Measurements from ENCODE around the gene SNX33.
"Not testable (repeated sequence)": the region's sequence is repeated elsewhere in the genome, so short reads cannot be mapped to it uniquely, and the experiment has no call there.

Gene SNX33

DNA sequence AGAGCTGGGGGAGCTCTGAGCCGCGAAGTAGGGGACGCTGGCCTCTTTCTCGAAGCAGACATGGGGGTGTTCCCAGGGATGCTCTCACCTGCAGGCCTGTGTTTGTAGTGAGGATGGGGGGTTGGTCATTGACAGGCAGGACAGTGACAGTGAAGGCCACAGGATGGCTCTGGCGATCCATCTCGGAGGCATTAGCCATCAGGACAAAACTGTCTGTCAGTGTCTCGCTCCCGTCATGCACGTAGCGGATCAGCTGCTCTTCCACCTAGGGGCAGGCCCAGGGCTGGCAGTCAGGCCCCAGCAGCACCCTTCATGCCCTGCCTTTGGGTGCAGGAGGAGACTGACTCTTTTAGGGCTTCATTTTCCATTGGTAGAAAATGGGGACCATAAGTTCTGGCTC is 36.9 kb downstream of the SNX33 start:
- DNase-seq = no peak

DNA sequence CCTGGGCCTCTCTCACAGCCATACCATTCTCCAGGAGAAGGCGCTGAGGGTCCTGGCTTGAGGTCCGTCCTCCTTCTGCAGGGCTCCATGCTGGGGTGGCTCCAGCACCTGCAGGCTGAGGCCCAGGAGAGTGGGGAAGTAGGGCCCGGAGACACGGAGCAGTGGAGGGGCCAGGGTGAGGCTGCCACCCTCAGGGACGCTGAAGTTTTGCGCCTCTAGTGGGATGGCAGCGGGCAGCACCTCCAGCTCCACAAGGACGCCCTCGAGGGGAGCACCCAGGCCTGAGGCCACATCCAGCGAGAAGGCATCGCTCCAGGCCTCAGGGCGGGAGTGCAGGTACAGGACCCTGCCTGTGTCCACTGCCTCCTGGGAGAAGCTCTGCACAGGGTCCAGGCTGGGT is 37.5 kb downstream of the SNX33 start:
- no peak for DNase-seq

DNA sequence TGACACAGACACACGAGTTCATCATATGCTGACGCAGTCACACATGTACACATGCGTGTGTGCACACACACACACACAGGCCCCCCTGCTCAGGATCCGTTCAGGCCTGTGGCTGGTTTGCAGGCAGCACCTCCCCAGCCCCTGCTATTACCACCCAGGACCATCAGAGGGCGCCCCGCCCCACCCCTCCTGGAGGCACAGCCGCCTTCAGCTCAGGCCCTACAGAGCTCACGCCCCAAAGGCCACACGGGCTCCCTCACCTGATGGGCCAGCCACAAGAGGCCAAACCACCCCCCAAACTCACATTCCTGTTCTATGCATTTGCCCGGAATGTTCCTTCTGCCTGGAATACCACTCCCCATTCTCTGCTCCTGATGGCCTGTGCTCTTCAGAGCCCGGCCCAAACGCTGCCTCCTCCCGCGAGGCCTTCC is 38.5 kb downstream of the SNX33 start:
- peak; percentile 32 to 73 (median 58) for DNase-seq

DNA sequence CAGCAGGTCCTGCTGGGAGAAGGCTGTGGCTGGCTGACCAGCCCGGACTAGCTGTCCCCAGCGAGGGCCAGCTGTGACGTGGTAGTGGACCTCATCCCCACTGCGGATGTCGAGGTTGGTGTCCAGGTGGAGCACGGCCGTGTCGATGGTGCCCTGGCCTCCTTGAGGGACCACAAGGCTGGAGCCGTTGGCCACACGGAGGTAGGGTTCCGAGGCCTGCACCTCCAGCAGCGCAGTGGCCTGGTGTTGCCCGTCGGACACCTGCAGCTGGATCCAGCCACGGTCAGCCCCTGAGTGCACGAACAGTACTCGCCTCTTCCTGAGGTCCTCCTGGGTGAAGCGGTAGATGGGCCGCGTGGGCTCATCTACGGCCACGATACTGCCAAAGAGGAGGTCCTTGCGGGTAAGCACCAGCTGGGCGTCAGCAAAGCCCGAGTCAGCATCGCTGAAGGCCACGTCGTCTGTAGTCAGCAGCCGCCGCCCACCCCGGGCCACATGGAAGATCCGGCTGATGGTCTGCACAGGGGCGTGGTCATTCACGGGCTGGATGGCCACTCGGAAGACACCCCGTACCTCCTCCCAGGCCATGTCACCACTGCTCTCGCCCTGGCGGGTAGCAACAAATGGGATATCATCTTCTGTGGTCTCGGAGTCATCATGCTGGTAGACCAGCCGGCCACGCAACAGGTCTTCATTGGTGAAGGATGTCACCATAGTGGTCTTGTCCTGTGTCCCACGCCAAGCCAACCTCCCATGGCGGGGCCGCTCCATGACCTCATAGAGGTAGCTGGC is 40.0 kb downstream of the SNX33 start:
- DNase-seq = no peak

DNA sequence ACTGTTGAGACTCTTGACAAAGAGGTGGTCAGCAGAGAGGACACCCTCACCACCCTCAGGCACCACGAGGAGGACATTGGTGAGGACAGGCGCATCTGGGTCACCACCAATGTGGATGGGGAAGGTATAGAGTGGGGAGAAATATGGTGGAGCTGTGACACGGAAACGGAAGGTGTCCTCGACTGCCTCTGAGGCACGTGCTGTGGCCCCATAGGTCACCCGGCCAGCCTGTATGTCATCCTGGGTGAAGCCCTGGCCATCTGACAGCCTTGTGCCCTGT is 40.5 kb downstream of the SNX33 start:
- no peak for DNase-seq

DNA sequence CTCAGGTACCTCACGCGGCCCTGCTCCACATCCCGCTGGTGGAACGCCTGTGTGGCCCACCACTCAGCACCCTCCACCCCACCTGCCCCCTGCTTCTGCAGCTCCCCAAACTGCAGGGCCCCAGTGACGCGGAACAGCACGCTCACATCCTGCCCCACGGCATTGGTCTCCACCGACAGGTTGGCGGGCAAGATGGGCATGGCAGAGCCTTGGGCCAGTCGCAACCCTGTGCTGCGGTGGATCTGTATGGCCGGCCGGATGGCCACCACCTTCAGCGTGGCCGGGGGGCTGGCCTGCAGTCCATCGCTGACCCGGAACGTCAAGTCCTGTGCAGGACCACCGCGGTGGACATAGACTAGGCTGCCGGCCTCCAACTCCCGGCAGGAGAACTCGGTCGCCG is 41.1 kb downstream of the SNX33 start:
- DNase-seq = no peak

DNA sequence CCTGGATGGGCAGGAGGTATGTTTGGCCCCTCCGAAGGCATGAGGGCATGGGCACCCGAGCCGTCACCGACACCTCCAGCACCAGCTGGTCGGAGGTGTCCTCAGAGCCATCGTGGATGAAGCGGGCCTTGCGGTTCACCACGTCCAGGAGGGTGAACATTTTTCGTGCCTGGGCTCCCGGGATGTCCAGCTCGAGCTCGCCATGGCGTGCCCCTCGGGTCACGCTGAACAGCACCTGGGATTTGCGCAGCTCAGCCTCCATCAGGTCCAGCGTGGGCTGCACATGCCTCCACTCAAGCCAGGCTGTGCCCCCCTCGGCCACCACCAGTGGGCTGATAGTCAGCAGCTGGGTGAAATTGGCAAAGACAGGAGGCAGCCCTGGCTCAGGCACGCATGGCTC is 41.7 kb downstream of the SNX33 start:
- DNase-seq = not testable (repeated sequence)

DNA sequence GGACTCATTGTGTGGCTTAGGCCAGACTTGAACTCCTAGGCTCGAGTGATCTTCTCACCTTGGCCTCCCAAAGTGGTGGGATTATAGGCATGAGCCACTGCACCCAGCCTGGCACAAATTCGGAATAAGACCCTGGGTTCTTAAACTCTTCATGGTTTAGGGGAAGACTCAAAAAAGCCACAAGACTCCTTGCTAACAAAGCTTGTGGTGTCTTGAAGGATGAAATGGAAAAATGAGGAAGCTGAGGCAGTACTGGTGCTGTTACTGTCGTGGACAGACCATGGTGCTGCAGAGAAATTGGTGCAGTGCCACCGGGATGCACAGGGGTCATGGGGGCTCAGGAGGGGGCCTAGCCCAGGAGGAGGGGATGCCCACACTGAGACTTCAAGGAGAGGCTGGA is 44.6 kb downstream of the SNX33 start:
- not testable (repeated sequence) for DNase-seq

DNA sequence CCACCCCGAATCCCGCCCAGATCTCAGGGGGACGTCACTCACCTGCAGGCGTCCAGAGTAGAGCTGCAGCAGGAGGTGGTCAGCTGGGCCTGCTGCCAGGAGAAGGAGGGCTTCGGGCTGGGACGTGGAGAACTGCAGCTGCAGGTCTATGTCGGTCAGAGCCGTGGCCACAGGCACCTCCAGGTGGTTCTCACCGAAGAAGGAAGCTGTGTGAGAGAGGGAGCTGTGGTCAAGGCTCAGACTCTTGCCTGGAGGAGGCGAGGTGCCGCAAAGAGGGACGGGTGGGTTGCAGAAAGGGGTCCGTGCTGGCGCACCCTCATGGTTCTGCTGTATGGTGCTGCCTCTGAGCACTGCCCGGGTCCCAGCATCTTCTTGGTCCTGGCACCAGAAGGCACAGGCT is 45.3 kb downstream of the SNX33 start:
- DNase-seq = not testable (repeated sequence)

DNA sequence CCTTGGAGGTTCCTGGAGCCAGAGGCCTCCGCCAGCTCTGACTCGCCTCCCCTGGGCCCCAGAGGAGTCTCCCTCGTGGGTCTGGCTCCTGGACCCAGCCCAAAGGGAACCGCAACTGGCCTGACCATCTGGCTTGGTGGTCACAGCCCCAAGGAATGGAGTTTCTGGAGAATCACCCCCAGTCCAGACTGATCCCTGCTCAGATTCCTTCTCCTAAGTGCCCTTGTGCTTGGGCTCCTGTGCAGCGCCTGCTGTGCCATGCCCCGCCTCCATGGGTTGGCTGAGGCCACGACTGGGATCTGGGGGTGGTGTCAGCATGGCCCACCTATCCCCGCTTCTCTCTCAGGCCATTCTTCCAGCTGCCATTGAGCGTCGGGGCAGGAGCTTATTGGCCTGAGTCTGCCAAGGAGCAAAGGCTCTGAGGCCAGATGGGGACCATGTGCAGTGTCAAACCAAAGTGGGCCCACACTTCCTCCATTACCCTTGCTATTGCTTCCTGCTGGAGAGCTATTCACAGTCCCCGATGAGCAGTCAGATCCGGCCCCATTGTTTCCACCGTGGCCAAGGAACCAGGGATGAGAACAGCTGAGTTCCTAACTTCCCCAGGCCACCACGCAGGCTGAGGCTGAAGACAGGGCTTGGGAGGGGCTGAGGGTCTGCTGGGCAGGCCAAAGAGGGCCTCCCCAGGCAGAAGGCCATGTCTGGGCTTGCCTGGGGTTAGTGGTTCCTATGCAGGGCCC is 46.0 kb downstream of the SNX33 start:
- no peak for DNase-seq

DNA sequence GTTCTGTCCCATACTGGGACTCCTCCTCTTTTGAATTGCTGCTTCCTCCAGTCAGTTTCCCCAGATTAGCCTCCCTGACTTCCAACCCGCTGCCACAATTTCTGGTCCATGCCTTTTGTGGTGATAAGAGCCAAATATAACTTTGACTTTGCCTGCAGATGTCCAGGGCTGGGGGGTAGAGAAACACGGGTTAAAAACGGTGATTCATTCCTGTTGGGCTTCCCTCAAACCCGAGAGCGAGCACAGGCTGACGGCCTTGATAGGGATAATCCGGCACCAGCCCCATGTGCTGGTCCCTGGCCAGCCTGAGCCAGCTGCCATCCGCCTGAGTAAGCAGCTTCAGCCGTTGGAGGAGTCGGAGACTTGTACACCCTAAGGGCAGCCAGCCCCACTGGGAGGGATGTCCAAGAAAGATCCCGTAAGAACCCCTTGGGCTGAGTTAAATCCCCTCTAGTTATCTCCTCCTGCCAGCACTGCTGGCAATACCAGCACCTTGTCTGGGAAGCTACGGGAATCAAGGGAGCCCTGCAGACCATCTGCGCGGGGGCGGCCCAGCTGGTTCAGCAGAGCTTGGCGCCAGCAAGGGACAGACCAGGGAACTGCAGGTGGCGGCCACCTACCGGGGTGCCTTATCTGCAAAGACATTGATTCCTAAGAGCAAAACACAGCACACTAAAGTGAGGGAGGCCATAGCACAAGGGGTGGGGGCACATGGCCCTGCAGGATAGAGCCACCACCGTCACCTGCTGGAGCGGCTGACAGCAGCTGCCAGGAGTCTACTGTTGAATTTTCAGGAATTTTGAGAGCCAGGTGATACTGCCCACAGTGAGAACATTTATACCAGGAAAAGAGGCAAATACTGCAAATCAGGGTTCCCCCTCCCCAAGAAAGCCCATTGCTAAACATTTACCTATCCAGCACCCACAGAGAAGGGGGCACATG is 46.8 kb downstream of the SNX33 start:
- no peak for DNase-seq

DNA sequence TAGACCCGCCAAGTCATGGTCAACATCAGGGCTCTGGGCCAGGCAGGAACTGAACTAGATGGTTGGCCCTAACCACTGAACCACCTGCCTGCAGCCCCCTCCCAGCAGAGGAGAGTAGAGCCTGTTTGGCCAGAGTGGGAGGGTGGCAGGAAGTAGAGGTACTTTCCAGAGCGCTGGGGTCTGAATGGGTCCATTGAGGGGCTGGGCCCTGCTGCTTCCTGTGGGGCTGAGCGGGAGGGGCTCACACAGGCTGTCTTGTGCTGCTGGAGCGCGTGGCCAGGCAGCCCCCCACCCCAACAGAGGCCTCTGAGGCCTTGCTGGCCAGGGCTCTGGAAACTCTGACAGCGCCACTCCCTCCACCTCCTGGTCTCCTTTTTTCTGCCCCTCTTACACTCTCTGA is 47.5 kb downstream of the SNX33 start:
- DNase-seq = no peak

DNA sequence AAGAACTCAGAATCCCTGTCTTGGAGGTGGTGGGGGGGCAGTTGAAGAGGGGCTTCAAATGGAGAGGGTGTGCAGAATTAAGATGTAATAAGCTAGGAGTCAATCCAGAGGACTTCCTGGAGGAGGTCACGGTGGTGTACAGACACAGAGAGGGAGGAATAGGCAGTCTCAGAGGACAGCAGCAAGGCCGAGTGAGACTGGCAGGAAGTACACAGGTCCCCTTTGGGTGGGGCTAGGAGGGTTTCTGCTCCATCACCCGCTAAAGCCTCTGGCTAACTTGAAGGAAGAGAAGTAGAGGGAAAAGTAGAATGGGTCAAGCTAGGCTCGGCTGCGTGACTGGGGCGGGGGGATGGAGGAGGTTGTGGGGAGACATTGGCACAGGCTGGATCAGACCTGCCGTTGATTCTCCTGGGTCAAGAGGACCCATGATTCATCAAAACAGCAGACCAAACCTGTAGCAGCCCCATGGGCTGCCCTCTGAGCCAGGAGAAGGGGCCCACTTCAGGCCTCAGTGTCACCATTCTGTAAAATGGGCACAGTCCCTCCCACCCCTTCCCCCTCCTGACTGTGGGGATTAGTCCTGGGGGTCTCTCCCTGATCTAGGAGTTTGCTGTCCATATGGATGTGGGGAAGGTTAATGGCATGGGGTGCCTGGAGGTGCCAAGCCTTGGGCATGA is 48.1 kb downstream of the SNX33 start:
- no peak for DNase-seq

DNA sequence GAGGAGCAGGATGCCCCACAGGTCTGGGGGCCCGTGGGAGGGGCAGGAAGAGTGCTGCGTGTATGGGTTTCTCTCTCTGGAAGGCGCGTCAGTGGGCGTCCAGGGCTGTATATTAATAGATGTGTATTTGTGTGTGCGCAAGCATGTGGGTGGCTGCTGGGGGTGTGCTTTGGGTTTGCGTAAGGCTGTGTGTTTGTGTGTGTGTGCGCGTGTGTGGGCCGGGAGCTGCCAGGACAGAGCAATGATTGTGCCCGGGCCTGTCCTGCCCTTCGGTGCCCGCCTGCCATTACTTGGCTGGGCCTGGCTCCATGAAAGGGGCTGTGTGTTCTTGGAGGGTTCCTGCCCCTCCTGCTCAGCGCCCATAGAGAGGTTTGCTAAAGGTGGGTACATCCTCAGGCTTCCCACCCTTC is 48.6 kb downstream of the SNX33 start:
- DNase-seq = no peak

DNA sequence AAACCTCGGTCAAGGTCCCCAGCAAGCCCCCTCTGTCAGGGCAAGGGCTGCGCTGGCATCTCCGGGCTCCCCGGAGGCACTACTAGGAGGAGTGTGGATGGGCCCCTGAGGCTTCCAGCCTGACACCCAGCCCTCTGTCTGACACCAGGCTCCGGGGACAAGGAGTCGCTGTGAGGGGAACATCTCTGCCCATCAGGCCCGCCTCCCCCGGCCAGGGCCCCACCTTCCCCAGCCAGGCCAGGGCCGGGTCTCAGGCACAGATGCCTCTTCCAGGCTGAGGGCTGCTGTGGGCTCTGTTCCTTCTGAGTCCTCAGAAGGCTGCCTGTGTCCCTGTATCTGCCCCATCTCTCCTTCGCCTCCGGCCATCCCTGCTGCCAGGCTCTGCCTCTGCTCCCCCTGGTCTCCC is 49.1 kb downstream of the SNX33 start:
- DNase-seq = no peak

DNA sequence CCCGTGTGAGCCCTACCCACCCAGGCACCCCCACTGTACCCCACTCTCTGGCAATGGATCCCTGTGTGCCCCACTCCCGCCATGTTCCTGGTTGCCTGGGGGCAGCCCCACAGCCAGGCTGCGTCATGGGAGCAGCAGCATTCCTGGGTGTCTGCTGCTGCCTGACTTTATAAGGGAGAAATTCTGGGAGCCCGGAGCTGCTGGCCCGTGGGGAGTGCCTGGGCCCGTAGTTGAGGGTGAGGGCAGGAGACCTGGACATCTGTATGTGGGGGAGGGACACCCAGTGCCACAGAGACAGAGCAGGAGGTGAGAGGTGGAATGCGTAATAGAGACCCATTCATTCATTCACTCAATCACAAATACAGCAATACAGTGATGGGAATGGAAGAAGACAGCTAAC is 49.8 kb downstream of the SNX33 start:
- no peak for DNase-seq

DNA sequence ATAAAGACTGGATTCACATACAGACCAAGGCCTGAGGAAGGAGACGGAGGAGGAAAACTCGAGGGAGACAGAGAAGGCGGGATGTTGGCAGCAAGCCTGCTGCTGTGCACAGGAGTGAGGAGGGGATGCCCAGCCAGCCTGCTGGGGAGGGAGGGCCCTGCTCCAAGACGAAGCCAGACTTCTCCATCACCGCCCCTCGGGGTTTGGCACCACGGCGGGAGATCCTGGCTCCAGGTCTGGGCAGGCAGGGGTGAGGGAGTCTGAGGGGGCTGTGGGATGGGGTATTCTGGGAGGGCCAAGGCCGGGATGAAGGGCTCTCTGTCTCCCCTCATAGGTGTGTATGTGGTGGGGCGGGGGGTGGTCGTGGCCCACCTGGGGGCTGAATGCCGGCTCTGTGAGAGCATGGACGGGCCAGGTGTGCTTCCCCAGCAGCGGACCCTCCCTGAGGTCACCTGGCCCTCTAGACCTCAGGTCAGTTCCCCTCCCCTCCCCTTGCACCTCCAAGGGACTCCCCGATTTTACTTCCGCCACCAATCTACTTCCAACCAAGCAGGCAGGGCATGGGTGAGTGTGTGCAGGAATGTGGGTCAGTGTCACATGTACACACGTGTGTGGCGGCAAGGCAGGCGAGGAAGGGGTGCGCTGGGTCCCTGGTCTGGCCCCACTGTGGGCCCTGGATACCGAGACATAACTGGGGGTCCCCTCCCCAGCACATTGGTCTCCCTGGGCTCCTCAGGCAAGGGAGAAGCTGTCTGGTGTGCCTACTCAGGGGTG is 50.4 kb downstream of the SNX33 start:
- not testable (repeated sequence) for DNase-seq

DNA sequence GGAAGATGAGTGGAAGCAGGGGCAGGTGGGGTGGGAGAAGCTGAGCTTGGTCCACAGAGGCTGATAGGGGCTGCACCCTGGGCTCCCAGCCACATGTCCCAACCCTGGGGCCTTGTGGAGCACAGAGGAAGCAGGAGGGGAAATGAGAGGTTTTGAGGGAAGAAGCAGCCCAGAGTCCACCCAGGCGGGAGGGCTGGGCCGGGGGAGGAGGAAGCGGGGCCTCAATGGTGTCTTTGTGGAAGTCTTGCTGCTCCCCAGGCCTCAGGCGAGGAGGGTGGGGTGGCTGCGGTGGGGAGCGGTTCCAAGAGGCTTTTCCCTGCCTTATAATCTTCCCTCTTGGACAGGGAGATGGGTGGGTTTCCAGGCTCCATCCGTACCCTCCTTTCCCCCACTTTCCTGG is 51.8 kb downstream of the SNX33 start:
- DNase-seq = not testable (repeated sequence)

DNA sequence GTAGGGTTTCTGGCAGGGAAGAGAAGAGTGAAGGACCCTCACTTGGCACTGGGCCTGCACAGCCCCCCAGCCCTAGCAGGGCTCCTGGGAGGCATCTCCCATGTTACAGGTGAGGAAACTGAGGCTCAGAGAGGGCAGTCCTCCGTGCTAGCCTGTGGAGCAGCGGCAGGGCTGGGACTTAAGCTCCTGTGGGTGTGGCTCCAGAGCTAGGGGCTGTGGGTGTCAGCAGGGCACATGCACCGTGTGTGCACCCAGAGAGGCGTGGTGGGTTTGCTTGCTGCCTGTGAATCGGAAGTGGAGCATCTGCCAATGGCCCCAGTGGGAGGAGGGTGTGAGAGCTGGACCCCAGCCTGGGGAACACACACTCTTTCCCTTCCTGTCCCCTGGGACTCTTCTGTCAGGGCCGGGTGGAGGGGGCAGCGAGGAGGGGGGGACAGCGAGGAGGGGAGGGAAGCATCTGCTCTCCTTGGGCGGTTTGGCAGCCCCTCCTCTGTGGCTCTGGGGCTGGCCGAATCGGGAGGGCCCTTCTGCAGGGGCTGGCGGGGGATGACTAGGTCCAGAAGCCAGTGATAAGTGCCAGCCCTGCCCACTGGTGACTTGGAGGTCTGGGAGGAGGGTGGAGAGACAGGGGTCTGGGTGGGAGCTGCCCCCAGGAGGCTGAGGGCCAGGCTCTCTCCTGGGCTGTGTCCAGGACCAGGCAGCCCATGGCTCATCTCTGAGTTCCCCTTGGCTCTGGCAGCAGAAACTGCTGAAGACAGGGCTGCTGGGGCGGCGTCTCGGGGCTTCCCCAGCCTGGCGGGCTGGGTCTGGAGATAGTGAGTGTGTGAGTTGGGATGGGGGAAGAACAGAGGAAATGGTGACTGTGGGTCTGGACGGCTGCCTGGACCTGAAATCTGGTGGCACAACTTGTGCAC is 52.5 kb downstream of the SNX33 start:
- not testable (repeated sequence) for DNase-seq

DNA sequence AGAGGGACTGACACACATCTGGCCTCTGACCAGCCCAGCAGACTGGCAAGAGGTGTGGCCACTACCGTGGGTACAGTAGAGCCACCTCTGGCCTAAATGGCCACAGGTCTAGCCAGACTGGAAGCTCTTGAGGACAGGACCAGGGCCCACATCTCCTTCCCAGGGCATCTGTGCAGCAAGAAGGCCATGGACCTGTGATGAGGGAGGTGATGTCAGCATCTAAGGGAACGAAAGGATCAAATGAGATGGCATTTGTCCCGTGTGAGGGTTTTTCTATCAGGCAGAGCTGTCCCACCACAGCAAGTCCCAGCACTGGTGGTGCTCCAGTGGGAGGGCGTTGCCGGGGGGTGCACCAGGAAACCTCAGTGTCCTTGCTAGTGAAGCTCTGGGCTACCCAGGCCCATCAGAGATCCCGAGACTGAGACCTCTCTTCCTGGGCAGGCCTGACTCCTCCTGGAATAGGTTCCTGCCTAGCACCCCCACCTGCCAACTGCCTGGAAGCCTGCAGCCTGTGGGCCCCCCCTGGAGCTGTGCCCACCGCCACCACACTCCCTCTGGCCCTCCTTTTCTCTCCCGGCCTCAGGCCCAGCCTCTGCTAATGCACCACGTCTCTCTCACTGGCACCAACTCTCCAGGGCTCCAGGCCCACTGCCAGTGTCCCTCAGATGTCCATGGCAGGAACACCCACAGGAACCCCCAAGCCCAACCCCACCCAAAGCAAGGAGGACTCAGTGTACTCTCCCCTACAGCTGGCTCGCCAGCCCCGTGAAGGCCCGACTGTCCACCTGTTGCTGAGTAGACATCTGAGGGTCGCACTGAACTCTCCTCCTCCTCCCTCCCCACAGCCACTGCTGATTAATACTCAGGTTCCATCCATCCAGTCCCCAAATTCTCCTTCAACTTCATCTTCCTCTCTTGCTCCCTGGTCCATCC is 53.6 kb downstream of the SNX33 start:
- not testable (repeated sequence) for DNase-seq
